Ectodermal cell (in vitro differentiated cells): Measurements from ENCODE around the gene EMP3.

ENCODE experiments used
- H3K27ac ChIP-seq: 2 replicates; pipeline ENCODE4 v1.7.0; 2013; ENCODE audit warnings: mild to moderate bottlenecking, low read depth, low read length; ENCODE audit not compliant: insufficient read depth, poor library complexity, severe bottlenecking
- H3K27me3 ChIP-seq: 2 replicates; pipeline ENCODE4 v1.7.0; 2013; ENCODE audit warnings: mild to moderate bottlenecking, low read length; ENCODE audit not compliant: insufficient read depth, control insufficient read depth, poor library complexity, severe bottlenecking
- H3K36me3 ChIP-seq: one replicate; pipeline ENCODE4 v1.7.0; 2013; ENCODE audit warnings: low read length; ENCODE audit not compliant: control insufficient read depth, insufficient read depth
- H3K4me1 ChIP-seq: one replicate; pipeline ENCODE4 v1.7.0; 2013; ENCODE audit warnings: low read length; ENCODE audit not compliant: control insufficient read depth, insufficient read depth
- H3K4me3 ChIP-seq: 2 replicates; pipeline ENCODE4 v1.7.0; 2013; ENCODE audit warnings: low read depth, low read length, control low read depth; ENCODE audit not compliant: insufficient read depth
- H3K9me3 ChIP-seq: 2 replicates; pipeline ENCODE4 v1.7.0; 2013; ENCODE audit warnings: mild to moderate bottlenecking, low read length, moderate library complexity; ENCODE audit not compliant: control insufficient read depth
- WGBS, 2 experiments: methylation state at CpG; one replicate each; pipeline ENCODE4 v1.1.7; 2013; ENCODE audit warnings: missing lambda C conversion rate in 2 of 2; 5-methylcytosine and 5-hydroxymethylcytosine counted together

The EMP3 gene

DNA sequence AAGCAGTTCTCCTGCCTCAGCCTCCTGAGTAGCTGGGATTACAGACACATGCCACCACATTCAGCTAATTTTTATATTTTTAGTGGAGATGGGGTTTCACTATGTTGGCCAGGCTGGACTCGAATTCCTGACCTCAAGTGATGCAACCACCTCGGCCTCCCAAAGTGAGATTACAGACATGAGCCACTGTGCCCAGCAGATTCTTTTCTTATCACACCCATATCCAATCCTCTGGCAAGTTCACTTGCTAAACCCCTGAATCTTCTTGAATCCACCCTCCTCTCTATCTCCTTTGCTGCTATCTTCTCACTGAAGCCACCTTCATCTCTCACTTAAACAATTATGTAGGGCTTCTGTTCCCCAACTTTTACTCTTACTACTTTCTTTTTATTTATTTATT is 20.8 kb downstream of the EMP3 start:
- no peak overlapping the region for H3K27ac ChIP-seq
- no peaks in the 10 kb centered on the region for H3K4me1 ChIP-seq
- WGBS, 2 experiments: 92% methylated on average over 2 of the region's 2 CpGs
- no peaks in the 10 kb centered on the region for H3K27me3 ChIP-seq
- H3K9me3 ChIP-seq: no peaks in the 10 kb centered on the region
- no peaks in the 10 kb centered on the region for H3K36me3 ChIP-seq
- H3K4me3 ChIP-seq: no peak overlapping the region

DNA sequence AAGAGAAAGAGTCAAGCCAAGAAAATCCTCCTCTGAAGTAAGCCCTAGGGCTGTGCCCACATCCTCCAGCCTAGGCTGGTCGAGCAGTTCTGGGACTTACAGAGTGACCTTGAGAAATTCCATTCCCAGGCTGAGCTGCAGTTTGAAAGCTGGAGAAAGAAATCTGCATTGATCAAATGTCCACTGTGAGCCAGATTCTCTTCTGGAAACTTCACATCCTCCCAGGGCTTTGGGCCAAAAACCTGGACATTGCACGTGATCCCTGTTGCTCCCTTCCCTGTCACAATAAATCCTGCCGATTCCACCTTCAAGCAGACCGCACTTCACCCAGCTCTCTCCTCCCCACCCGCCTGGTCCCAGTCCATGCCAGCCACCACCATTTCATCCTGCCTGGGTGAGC is 22.7 kb downstream of the EMP3 start:
- H3K27me3 ChIP-seq: no peaks in the 10 kb centered on the region
- 87 to 91% methylated on average over 5 of the region's 5 CpGs for WGBS, 2 experiments

DNA sequence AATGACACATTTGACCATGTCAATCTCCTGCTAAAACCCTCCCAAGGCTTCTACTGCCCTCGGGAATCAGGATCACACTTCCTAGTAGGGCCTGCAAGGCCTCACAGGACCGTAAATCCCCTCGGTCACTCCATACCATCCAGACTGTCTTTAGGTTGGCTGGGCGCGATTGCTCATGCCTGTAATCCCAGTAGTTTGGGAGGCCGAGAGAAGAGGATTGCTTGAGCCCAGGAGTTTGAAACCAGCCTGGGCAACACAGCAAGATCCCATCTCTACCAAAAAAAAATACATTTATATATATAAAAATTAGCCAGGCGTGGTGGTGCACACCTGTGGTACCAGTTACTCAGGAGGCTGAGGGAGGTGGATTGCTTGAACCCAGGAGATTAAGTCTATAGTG is 23.4 kb downstream of the EMP3 start:
- H3K4me3 ChIP-seq: no peak overlapping the region
- H3K27me3 ChIP-seq: no peaks in the 10 kb centered on the region
- 87 to 92% methylated on average over 7 of the region's 7 CpGs for WGBS, 2 experiments
- no peak overlapping the region for H3K27ac ChIP-seq
- no peaks in the 10 kb centered on the region for H3K4me1 ChIP-seq
- no peaks in the 10 kb centered on the region for H3K9me3 ChIP-seq
- no peaks in the 10 kb centered on the region for H3K36me3 ChIP-seq

More for the DNA sequence above, 22.7 kb downstream of the EMP3 start:
- Histone ChIP-seq H3K4me1 (no peaks in the 10 kb centered on the region), H3K9me3 (no peaks in the 10 kb centered on the region), H3K27ac (no peak overlapping the region), H3K36me3 (no peaks in the 10 kb centered on the region), H3K4me3 (no peak overlapping the region)

DNA sequence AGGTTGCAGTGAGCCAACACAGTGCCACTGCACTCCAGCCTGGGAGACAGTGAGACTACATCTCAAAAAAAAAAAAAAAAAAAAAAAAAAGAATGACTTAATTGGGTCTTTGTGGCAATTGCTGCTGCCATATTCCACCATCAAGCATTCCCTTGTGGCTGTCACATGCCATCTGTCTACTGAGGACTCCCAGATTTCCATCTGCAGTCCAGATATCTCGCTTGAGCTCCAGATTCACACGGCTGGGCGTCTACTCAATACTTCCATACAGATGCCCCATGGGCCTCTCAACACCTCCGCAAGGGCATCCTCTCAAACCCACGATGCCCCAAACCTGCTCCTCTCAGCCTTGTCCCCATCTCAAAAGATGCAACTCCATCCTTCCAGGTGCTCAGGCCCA is 25.5 kb downstream of the EMP3 start:
- Histone ChIP-seq H3K36me3 (no peaks in the 10 kb centered on the region), H3K4me3 (no peak overlapping the region), H3K27ac (no peak overlapping the region), H3K27me3 (no peaks in the 10 kb centered on the region), H3K4me1 (peaks cover 6% of the 10 kb centered on the region), H3K9me3 (no peaks in the 10 kb centered on the region)
- 93 to 94% methylated on average over 5 of the region's 5 CpGs for WGBS, 2 experiments

DNA sequence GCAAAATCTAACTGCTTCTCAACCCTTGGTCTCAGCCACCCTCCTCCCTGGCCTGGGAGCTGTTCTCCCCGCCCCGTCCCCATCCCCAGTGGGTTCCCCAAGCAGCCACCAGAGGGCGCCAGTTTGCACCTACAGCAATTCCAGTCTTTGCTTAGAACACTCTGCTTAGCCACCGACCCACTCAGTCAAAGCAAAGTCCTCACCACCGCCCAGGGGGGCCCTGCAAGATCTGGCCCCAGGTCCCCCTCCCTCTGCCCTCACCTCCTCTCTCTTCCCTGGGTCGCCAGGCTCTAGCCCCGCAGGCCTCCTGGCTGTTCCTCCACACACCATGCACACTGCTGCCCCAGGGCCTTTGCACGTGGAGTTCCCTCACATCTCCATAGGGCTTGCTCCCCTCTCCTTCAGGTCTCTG is 26.0 kb downstream of the EMP3 start:
- H3K27ac ChIP-seq: no peak overlapping the region
- H3K4me1 ChIP-seq: peaks cover 6% of the 10 kb centered on the region
- H3K27me3 ChIP-seq: no peaks in the 10 kb centered on the region
- WGBS, 2 experiments: 48 to 53% methylated on average over 8 of the region's 8 CpGs
- H3K36me3 ChIP-seq: no peaks in the 10 kb centered on the region
- no peaks in the 10 kb centered on the region for H3K9me3 ChIP-seq
- H3K4me3 ChIP-seq: no peak overlapping the region

DNA sequence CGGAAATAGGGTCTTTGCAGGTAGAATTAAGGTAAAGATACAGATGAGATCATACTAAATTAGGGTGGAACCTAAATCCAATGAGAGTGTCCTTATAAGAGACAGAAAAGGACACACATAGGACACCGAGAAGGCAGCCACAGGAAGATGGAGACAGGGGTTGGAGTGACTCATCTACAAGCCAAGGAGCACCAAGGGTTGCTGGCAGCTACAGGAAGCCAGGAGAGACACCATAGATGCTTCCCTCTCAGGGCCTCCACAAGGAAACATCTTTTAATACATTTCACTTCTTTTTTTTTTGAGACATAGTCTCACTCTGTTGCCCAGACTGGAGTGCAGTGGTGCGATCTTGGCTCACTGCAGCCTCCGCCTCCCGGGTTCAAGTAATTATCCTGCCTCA is 28.3 kb downstream of the EMP3 start:
- peaks cover 6% of the 10 kb centered on the region for H3K4me1 ChIP-seq
- 88 to 93% methylated on average over 5 of the region's 5 CpGs for WGBS, 2 experiments
- no peaks in the 10 kb centered on the region for H3K27me3 ChIP-seq
- H3K9me3 ChIP-seq: no peaks in the 10 kb centered on the region
- H3K4me3 ChIP-seq: no peak overlapping the region
- no peaks in the 10 kb centered on the region for H3K36me3 ChIP-seq
- H3K27ac ChIP-seq: no peak overlapping the region

DNA sequence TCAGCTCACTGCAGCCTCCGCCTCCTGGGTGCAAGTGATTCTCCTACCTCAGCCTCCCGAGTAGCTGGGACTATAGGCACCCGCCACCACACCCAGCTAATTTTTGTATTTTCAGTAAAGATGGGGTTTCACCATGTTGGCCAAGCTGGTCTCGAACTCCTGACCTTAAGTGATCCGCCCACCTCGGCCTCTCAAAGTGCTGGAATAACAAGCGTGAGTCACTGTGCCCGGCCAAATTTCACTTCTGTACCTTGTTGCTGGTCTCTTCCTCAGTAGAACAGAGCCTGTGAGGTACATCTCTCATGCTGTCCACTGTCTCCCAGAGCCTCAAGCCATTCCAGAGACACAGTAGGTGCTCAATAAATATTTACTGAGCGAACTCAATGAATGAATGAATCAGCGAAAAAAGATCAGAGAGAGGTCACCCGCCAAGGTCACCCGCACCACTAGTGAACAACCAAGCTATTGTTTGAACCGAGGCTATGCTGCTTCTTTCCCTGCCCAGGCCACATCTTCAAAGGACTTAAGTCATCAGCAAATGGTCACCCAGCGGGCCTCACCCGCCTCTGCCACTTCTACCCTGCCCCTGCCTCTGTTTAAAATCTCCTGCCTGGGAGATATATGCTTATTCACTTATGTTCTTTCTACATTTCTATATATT is 29.1 kb downstream of the EMP3 start:
- H3K27ac ChIP-seq: peak overlapping the region; percentile 44

DNA sequence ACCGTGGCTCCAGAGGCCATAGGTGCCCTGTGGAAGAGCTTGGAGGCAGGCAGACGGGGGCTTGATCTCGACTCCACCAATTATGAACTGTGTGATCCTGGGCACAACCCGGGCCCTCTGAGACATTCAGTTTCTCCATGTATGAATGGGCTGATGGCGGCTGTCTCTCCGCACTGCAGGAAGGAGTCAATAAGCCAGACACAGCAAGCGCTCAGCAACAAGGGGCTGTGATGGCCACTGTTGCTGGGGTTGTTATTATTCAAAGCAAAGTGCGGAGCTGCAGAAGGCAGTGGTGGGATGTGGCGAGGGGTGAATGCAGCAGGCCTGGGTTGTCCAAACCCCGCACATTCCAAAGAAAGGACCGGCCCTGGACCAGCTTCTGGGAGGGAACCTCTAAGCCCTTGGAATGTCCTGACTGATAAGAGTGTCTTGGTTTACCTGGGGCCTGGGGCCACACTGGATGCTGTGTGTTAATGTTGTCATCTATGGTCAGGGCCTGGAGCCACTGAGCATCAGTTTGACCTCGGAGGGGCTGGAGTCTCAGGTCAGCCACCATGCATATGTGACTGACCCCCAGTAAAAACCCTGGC is 30.1 kb downstream of the EMP3 start:
- H3K4me3 ChIP-seq: no peak overlapping the region
- H3K27ac ChIP-seq: no peak overlapping the region

More for the DNA sequence above, 29.1 kb downstream of the EMP3 start:
- Histone ChIP-seq H3K36me3 (no peaks in the 10 kb centered on the region), H3K4me1 (peaks cover 6% of the 10 kb centered on the region), H3K9me3 (no peaks in the 10 kb centered on the region), H3K27me3 (no peaks in the 10 kb centered on the region), H3K4me3 (no peak overlapping the region)
- whole genome bisulfite sequencing, 2 experiments: 72 to 78% methylated on average over 15 of the region's 15 CpGs

DNA sequence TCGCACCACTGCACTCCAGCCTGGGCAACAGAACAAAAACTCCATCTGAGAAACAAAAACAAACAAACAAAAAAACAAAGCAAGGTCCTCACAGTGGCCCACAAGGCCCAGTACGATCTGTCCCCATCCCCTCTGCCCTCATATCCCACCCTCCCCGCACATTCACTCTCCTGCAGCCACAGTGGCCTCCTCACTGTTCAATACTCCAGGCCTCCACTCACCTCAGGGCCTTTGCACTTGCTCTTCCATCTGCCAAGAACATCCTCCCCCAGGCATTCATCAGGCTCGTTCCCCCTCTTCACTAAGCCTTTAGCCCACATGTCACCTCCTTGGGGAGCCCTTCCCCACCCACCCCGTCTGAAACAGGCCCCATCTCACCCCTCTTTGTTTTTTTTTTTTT is 33.8 kb downstream of the EMP3 start:
- Histone ChIP-seq H3K27ac (no peak overlapping the region), H3K27me3 (no peaks in the 10 kb centered on the region), H3K9me3 (no peaks in the 10 kb centered on the region), H3K4me1 (peaks cover 6% of the 10 kb centered on the region), H3K4me3 (no peak overlapping the region), H3K36me3 (no peaks in the 10 kb centered on the region)
- WGBS, 2 experiments: 91 to 93% methylated on average over 5 of the region's 5 CpGs

More for the DNA sequence above, 30.1 kb downstream of the EMP3 start:
- Histone ChIP-seq H3K9me3 (no peaks in the 10 kb centered on the region), H3K27me3 (no peaks in the 10 kb centered on the region), H3K36me3 (no peaks in the 10 kb centered on the region), H3K4me1 (peaks cover 6% of the 10 kb centered on the region)
- WGBS, 2 experiments: 77 to 82% methylated on average over 12 of the region's 12 CpGs

DNA sequence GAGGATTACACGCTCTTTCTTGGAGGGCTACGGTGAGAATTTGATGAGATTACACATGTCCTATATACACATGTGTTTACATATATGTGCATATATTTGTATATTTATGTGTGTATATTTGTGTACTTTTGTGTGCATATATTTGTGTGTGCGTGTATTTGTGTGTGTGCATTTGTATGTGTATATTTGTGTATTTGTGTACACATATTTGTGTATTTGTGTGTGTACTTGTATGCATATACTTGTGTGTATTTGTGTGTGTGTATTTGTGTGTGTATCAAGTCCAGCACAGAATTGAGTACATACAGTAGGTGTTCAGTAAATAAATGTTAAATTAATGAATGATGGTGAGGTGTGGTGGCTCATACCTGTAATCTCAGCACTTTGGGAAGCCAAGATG is 36.6 kb downstream of the EMP3 start:
- Histone ChIP-seq H3K27ac (no peak overlapping the region), H3K36me3 (no peaks in the 10 kb centered on the region), H3K9me3 (no peaks in the 10 kb centered on the region), H3K27me3 (no peaks in the 10 kb centered on the region), H3K4me1 (no peaks in the 10 kb centered on the region), H3K4me3 (no peak overlapping the region)
- 98 to 99% methylated on average over 2 to 3 of the region's 3 CpGs for WGBS, 2 experiments
